Measurements from ENCODE around the gene RINT1. TPM values are rescaled to one million over a fixed set of nuclear protein-coding genes. Genes with fewer than 3 reads are reported as not detected.

Gene RINT1
- polyA plus RNA-seq, 3 donors from 2014 or later, result 12.2 to 14.3 (median 14.1) TPM

Other genes with a start within 250 kb of the RINT1 start
- gene SRPK2, start 143.3 kb upstream of the RINT1 start, polyA plus RNA-seq, result 10 to 100 TPM; 51.5 to 92.2 (median 64.1) TPM
- gene PUS7, start 9.9 kb upstream of the RINT1 start, polyA plus RNA-seq, result 1 to 10 TPM in 2 of 3 donors, not detected in 1; 1.5 to 3.0 TPM
- gene EFCAB10, start 49.3 kb downstream of the RINT1 start, polyA plus RNA-seq, result not detected

All from immature natural killer cell (primary cell).